Colonic mucosa (tissue), 4 donors: Measurements from ENCODE around the gene AP1B1. TPM values are rescaled to one million over a fixed set of nuclear protein-coding genes. Genes with fewer than 3 reads are reported as not detected.
A peak's percentile ranks its signal among the peaks of the same experiment; 100 is the strongest.

Experiments
- DNase-seq: peaks from one replicate; pipeline ENCODE4 v3.0.0-alpha.2; 2020
- H3K27ac ChIP-seq: fragments of 200-600 bp; one replicate; pipeline ENCODE4 v1.8.0; 2021
- H3K27me3 ChIP-seq: fragments of 200-600 bp; one replicate; pipeline ENCODE4 v1.8.0; 2021
- H3K36me3 ChIP-seq: fragments of 200-600 bp; one replicate; pipeline ENCODE4 v1.8.0; 2021
- H3K4me1 ChIP-seq: fragments of 200-600 bp; one replicate; pipeline ENCODE4 v1.8.0; 2021; ENCODE audit warnings: mild to moderate bottlenecking
- H3K4me3 ChIP-seq: fragments of 200-600 bp; one replicate; pipeline ENCODE4 v1.8.0; 2021
- H3K9ac ChIP-seq, 2 donors: one replicate each; pipeline ENCODE4 v1.7.0; 2013; ENCODE audit warnings: control low read depth in 2 of 2, low read depth in 2 of 2, low read length in 2 of 2
- H3K9me3 ChIP-seq: fragments of 200-600 bp; one replicate; pipeline ENCODE4 v1.8.0; 2021
- intact Hi-C: fragments of 100-400 bp; cut with DNase I; formaldehyde crosslinking; loops from one replicate; pipeline ENCODE4 v1.14.1; 2022
- total RNA-seq, 2 donors: library from RNA; stranded (reverse); fragmentation: NEBNext Ultra II Directional in 1 of 2; extraction: Animal tissue kit (Norgen Biotek cat#: 25700) in 1 of 2; gene quantifications; one replicate each; pipeline ENCODE4 v1.2.1, GENCODE V29; 2021
- TF ChIP-seq, protein P1 (sequence below): fragments of 200-600 bp; IDR thresholded peaks from one replicate; pipeline ENCODE4 v1.8.0; 2022; ENCODE audit warnings: antibody characterized with exemption, mild to moderate bottlenecking
- donor health status: healthy.
- donor health status: DM: no; HTN: no; CAD: no.
- donor health status: DM: no; HTN: no; CAD: no.

AP1B1 gene
- 100 to 1,000 TPM in 1 of 2 donors, 10 to 100 TPM in 1; 90.4 to 120 TPM for total RNA-seq

DNA sequence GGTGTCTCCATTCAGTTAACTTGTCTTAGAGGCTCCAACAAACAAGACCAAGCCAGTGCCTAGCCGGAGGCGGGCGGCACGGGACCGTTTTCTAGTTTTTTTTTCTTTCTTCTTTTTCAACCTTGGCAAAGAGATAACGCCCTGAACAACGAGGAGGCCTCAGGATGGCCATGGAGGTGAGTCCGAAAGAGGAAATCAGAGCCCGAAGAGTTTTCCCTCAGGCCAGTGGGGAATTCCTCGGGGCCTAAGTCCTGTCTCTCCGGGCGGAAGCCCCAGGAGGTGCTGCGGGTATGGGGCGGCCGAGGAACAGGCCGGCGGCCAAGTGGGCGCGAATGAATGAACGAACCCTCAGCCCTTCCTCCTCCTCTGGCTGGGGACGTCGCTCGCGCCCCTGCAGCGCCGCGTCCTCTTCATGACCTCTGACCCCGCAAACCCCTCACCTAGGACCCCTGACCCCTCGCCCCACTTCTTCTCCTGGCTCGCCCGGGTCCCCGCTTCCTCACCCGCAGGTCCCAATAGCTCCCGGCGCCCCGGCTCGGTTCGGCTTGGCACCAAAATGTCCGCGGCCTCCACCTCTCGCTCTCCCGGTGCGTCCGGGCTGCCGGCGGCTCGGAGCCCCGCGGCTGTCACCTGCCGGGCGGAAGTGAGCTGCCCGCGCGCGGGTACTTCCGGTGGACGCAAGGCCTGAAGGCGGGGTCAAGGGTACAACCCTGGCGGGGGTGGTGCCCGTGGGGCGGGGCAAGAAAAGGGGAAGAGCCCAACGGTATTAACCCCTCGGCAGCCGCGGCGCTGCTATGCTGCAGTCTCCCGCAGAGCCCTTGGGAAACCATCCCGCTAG is at the start of gene AP1B1:
Gene AP1B1, minus strand, starts transcription at position 650 of the 838 bp plus-strand sequence. CDS start 21,327 bp downstream, outside the sequence.
- intact Hi-C loops = no loop called here
- Histone ChIP-seq H3K4me1 (peaks cover 26% of the 10 kb centered on the region), H3K27ac (peak within 1 kb of the TSS; percentile 74), H3K4me3 (peak within 1 kb of the TSS; percentile 84), H3K9ac (peak within 1 kb of the TSS; percentile 76 to 90), H3K27me3 (no peaks in the 10 kb centered on the region), H3K36me3 (no peaks in the 10 kb centered on the region), H3K9me3 (no peaks in the 10 kb centered on the region)
- TF ChIP-seq, protein P1, sequence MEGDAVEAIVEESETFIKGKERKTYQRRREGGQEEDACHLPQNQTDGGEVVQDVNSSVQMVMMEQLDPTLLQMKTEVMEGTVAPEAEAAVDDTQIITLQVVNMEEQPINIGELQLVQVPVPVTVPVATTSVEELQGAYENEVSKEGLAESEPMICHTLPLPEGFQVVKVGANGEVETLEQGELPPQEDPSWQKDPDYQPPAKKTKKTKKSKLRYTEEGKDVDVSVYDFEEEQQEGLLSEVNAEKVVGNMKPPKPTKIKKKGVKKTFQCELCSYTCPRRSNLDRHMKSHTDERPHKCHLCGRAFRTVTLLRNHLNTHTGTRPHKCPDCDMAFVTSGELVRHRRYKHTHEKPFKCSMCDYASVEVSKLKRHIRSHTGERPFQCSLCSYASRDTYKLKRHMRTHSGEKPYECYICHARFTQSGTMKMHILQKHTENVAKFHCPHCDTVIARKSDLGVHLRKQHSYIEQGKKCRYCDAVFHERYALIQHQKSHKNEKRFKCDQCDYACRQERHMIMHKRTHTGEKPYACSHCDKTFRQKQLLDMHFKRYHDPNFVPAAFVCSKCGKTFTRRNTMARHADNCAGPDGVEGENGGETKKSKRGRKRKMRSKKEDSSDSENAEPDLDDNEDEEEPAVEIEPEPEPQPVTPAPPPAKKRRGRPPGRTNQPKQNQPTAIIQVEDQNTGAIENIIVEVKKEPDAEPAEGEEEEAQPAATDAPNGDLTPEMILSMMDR = no peak
- DNase-seq = peak; percentile 98

DNA sequence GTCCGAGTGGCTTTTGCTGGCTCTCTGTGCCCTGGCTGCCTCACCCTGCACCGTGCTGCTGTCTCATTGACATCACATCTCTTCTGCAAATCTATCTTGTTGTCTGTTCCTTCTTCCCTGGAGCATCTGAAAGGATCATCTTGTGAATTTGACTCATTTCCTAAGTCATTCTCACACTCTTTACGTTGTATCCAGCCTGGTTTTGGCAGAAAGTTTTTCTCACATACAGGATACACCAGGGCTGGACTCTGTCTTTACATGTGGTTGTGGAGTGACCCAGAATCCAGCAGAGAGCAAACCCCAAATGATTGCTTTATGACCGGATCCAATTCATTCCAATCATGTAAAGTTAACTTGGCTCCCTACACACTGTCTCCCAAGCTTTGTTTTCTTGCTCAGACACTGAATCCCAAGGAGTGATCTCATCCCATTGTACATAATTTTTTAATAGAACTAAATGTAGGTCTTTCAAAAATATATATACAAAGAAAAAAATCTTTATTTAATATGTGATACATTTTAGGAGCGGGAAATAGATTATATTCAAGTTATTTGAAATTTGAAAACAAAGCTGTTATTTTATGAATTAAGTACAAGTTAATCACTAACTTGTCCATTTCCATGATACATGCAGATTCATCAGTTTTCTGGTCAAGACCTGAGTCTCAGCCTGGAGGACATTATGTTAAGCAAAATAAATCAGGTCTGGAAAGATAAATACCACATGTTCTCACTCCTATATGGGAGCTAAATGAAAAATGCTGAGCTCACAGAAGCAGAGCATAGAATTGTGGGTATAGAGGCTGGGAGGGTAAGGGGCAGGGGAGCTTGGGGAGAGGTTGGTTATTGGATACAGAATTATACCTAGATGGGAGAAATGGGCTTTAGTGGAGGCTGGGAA is 47.1 kb upstream of the AP1B1 start:
- Histone ChIP-seq H3K9me3 (no peaks in the 10 kb centered on the region), H3K4me1 (no peaks in the 10 kb centered on the region), H3K4me3 (no peak overlapping the region), H3K27ac (no peak overlapping the region), H3K9ac (no peak overlapping the region), H3K36me3 (no peaks in the 10 kb centered on the region), H3K27me3 (no peaks in the 10 kb centered on the region)
- DNase-seq = no peak
- TF ChIP-seq, protein P1 = no peak
- intact Hi-C loops = no loop called here

DNA sequence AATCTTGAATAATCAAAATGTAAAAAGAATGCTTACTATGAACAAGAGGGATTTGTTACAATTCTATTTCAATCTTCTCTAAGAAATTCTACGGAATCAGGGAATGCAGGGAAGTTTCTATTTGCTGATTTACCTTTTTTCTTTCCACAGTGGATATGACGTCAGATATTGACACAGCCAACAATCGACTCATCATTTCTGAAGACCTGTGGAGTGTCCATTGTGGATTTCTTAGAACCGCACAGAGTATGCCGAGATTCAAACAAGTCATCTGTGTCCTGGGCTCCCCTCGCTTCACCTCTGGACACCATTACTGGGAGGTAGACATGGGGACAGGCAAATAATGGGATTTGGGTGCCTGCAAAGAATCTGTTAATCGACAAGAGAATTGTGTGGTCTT is 45.9 kb upstream of the AP1B1 start:
- Histone ChIP-seq H3K27ac (no peak overlapping the region), H3K9ac (no peak overlapping the region), H3K27me3 (no peaks in the 10 kb centered on the region), H3K4me1 (no peaks in the 10 kb centered on the region), H3K36me3 (no peaks in the 10 kb centered on the region), H3K9me3 (no peaks in the 10 kb centered on the region), H3K4me3 (no peak overlapping the region)
- intact Hi-C loops = no loop called here
- TF ChIP-seq, protein P1 = no peak
- DNase-seq = no peak

DNA sequence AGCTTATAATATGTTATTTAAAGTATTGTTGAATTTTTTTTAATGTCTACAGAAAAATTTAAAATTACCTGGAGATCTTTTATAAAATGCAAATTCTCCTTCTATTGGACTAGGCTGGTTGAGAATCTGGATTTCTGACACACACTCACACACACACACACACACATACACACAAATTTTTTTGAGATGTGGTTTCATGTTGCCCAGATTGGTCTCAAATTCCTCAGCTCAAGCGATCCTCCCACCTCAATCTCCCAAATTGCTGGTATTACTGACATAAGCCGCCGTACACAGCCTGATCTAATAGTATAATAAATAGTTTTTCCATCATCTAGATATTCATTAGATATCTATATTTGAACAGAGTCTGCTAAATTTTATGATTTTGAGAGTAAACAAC is 45.5 kb upstream of the AP1B1 start:
- H3K9ac ChIP-seq = no peak overlapping the region
- no peaks in the 10 kb centered on the region for H3K9me3 ChIP-seq
- TF ChIP-seq, protein P1 = no peak
- intact Hi-C loops = no loop called here
- H3K27ac ChIP-seq = no peak overlapping the region
- DNase-seq = no peak
- no peak overlapping the region for H3K4me3 ChIP-seq
- no peaks in the 10 kb centered on the region for H3K4me1 ChIP-seq
- H3K27me3 ChIP-seq = no peaks in the 10 kb centered on the region
- H3K36me3 ChIP-seq = no peaks in the 10 kb centered on the region

DNA sequence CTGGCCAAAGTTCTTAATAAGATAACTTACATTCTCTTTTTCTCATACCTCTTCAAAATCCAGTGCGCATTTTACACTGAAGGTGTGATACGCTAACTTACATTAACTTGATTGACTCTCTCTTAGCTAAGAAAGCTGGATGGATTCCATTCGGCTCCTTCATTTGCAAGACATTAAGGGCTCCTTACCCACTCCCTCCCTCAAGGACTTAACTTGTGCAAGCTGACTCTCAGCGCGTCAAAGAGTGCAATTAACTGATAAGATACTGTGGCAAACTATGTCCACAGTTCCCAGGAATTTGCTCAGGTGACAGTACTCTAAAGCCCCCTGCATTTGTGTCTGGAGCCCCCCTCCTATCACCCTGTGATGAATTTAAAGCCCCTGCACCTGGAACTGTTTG is 43.6 kb upstream of the AP1B1 start:
- Histone ChIP-seq H3K4me1 (no peaks in the 10 kb centered on the region), H3K9ac (no peak overlapping the region), H3K27ac (no peak overlapping the region), H3K9me3 (no peaks in the 10 kb centered on the region), H3K36me3 (no peaks in the 10 kb centered on the region), H3K27me3 (no peaks in the 10 kb centered on the region), H3K4me3 (no peak overlapping the region)
- no peak for DNase-seq
- TF ChIP-seq, protein P1 = no peak
- intact Hi-C loops = no loop called here
